Breast epithelium (tissue), 4 donors: ENCODE data around the gene INSYN2B. TPM values are rescaled to one million over a fixed set of nuclear protein-coding genes. Genes with fewer than 3 reads are reported as not detected.

Source experiments
- DNase-seq, 2 donors: peaks; one replicate each; pipeline ENCODE4 v3.0.0-alpha.2; 2019; ENCODE audit warnings: low spot score in 2 of 2
- H3K27ac ChIP-seq, 2 donors: fragments of 200-600 bp; sonication (generic) in 1 of 2; one replicate each; pipeline ENCODE4 v1.5.1; 2016 to 2019; ENCODE audit warnings: mild to moderate bottlenecking in 1 of 2
- H3K27me3 ChIP-seq, 2 donors: fragments of 200-600 bp; sonication (generic) in 1 of 2; one replicate each; pipeline versions ENCODE4 v1.5.1 to v1.6.0; 2017 to 2019; ENCODE audit warnings: control low read depth in 1 of 2, mild to moderate bottlenecking in 1 of 2
- H3K36me3 ChIP-seq: fragments of 200-600 bp; one replicate; pipeline ENCODE4 v1.5.1; 2019
- H3K4me1 ChIP-seq, 2 donors: fragments of 200-600 bp; sonication (generic); one replicate each; pipeline ENCODE4 v1.5.1; 2016 to 2019; ENCODE audit warnings: control low read depth in 1 of 2
- H3K4me3 ChIP-seq, 3 donors: fragments of 200-600 bp; sonication (generic); 1 replicate in 2 of 3; 2 replicates in 1 of 3; pipeline ENCODE4 v1.5.1; 2016 to 2019; ENCODE audit warnings: mild to moderate bottlenecking in 3 of 3, moderate library complexity in 2 of 3
- H3K9me3 ChIP-seq, 2 donors: fragments of 200-600 bp; sonication (generic) in 1 of 2; one replicate each; pipeline ENCODE4 v1.5.1; 2016 to 2019; ENCODE audit warnings: control low read depth in 1 of 2
- CTCF ChIP-seq, 3 donors: fragments of 450-650 bp; IDR thresholded peaks; one replicate each; pipeline ENCODE4 v1.5.1; 2016 to 2017; ENCODE audit warnings: antibody characterized with exemption in 3 of 3, mild to moderate bottlenecking in 3 of 3, moderate library complexity in 3 of 3
- POLR2A ChIP-seq: fragments of 450-650 bp; IDR thresholded peaks from one replicate; pipeline ENCODE4 v1.6.1; 2016; ENCODE audit warnings: antibody characterized with exemption, mild to moderate bottlenecking, moderate library complexity
- POLR2AphosphoS5 ChIP-seq, 3 donors: sonication (generic); formaldehyde crosslinking; IDR thresholded peaks; one replicate each; pipeline ENCODE4 v1.6.1; 2017; ENCODE audit warnings: antibody characterized with exemption in 3 of 3
- intact Hi-C: fragments of 100-400 bp; cut with DNase I; formaldehyde crosslinking; loops from one replicate; pipeline ENCODE4 v1.15.1; 2023; ENCODE audit warnings: low total_unique reads
- total RNA-seq, 3 donors: library from RNA; depleted of rRNA; stranded (reverse); fragments of >200 nt; gene quantifications; one replicate each; pipeline ENCODE4 v1.1.0, GENCODE V29; 2016

Gene INSYN2B
- total RNA-seq, 3 donors from 2014 or later = 1.3 to 9.1 TPM; not detected in 1

- Histone ChIP-seq H3K9me3 (no peaks in the 10 kb centered on the region), H3K27ac (peak overlapping the region in 1 of 2 donors; percentile 20), H3K27me3 (no peaks in the 10 kb centered on the region), H3K36me3 (no peaks in the 10 kb centered on the region), H3K4me1 (no peaks in the 10 kb centered on the region), H3K4me3 (no peak overlapping the region)
- no peak for TF ChIP-seq CTCF (IDR thresholded peaks at IDR 0.05)
- no peak for TF ChIP-seq POLR2A
- no peak for TF ChIP-seq POLR2AphosphoS5 (IDR thresholded peaks at IDR 0.05)
- DNase-seq = no peak
- intact Hi-C loops = no loop called here
Measured at GRCh38 chr5:169874621-169875020, 105.7 kb downstream of the INSYN2B start.

- no peaks in the 10 kb centered on the region for H3K4me1 ChIP-seq
- no peak for DNase-seq
- no peaks in the 10 kb centered on the region for H3K9me3 ChIP-seq
- intact Hi-C loops = no loop called here
- no peaks in the 10 kb centered on the region for H3K36me3 ChIP-seq
- H3K4me3 ChIP-seq = no peak overlapping the region
- no peak for TF ChIP-seq CTCF (IDR thresholded peaks at IDR 0.05)
- TF ChIP-seq POLR2AphosphoS5 (IDR thresholded peaks at IDR 0.05) = no peak
- TF ChIP-seq POLR2A = no peak
- no peaks in the 10 kb centered on the region for H3K27me3 ChIP-seq
- no peak overlapping the region for H3K27ac ChIP-seq
Measured at GRCh38 chr5:169873642-169874041, 106.7 kb downstream of the INSYN2B start.

- H3K27me3 ChIP-seq = no peaks in the 10 kb centered on the region
- H3K27ac ChIP-seq = no peak overlapping the region
- H3K9me3 ChIP-seq = no peaks in the 10 kb centered on the region
- intact Hi-C loops = no loop called here
- H3K4me3 ChIP-seq = no peak overlapping the region
- TF ChIP-seq POLR2AphosphoS5 (IDR thresholded peaks at IDR 0.05) (no peak), CTCF (IDR thresholded peaks at IDR 0.05) (no peak), POLR2A (no peak)
- DNase-seq = no peak
- no peaks in the 10 kb centered on the region for H3K36me3 ChIP-seq
- no peaks in the 10 kb centered on the region for H3K4me1 ChIP-seq
Measured at GRCh38 chr5:169871826-169872490, 108.3 kb downstream of the INSYN2B start.

GRCh38 chr5:169870211-169870610 is 110.1 kb downstream of the INSYN2B start:
- H3K4me3 ChIP-seq = no peak overlapping the region
- H3K9me3 ChIP-seq = no peaks in the 10 kb centered on the region
- H3K36me3 ChIP-seq = no peaks in the 10 kb centered on the region
- H3K27ac ChIP-seq = no peak overlapping the region
- no peaks in the 10 kb centered on the region for H3K4me1 ChIP-seq
- TF ChIP-seq CTCF (IDR thresholded peaks at IDR 0.05) (no peak), POLR2A (no peak), POLR2AphosphoS5 (IDR thresholded peaks at IDR 0.05) (no peak)
- DNase-seq = no peak
- intact Hi-C loops = no loop called here
- no peaks in the 10 kb centered on the region for H3K27me3 ChIP-seq

- H3K36me3 ChIP-seq = no peaks in the 10 kb centered on the region
- no peak for TF ChIP-seq CTCF (IDR thresholded peaks at IDR 0.05)
- no peak for TF ChIP-seq POLR2A
- TF ChIP-seq POLR2AphosphoS5 (IDR thresholded peaks at IDR 0.05) = no peak
- intact Hi-C loops = no loop called here
Measured at GRCh38 chr5:169869066-169869465, 111.2 kb downstream of the INSYN2B start.

More at GRCh38 chr5:169869066-169869465, 111.2 kb downstream of the INSYN2B start:
- no peaks in the 10 kb centered on the region for H3K27me3 ChIP-seq
- no peak overlapping the region for H3K4me3 ChIP-seq
- no peak for DNase-seq
- no peaks in the 10 kb centered on the region for H3K4me1 ChIP-seq
- no peak overlapping the region for H3K27ac ChIP-seq
- no peaks in the 10 kb centered on the region for H3K9me3 ChIP-seq
